MM.1S (cell line): ENCODE results near the gene RUNDC3A.

Source experiments
- DNase-seq: peaks from one replicate; pipeline ENCODE4 v3.0.0-alpha.2; 2015
- H2AFZ ChIP-seq: fragments of 300-600 bp; sonication (generic); 2 replicates; pipeline ENCODE4 v1.6.0; 2016; ENCODE audit warnings: antibody characterized with exemption, low read length
- H3F3A ChIP-seq: fragments of 300-600 bp; sonication (generic); 2 replicates; pipeline ENCODE4 v1.6.1; 2016; ENCODE audit warnings: mild to moderate bottlenecking, antibody characterized with exemption, low read length, moderate library complexity, mixed read lengths; ENCODE audit not compliant: insufficient read depth
- H3K27ac ChIP-seq: fragments of 300-600 bp; sonication (generic); 2 replicates; pipeline ENCODE4 v1.5.1; 2016; ENCODE audit warnings: mild to moderate bottlenecking, low read length
- H3K27me3 ChIP-seq: fragments of 300-600 bp; sonication (generic); replicated peaks from 2 replicates; pipeline ENCODE4 v1.6.0; 2016; ENCODE audit warnings: low read length; ENCODE audit not compliant: insufficient read depth
- H3K36me3 ChIP-seq: fragments of 300-600 bp; sonication (generic); replicated peaks from 2 replicates; pipeline ENCODE4 v1.6.1; 2016; ENCODE audit warnings: mild to moderate bottlenecking, low read length, mixed read lengths; ENCODE audit not compliant: insufficient read depth
- H3K4me1 ChIP-seq: fragments of 300-600 bp; sonication (generic); 2 replicates; pipeline ENCODE4 v1.6.1; 2016; ENCODE audit warnings: low read length, mixed read lengths
- H3K4me2 ChIP-seq: fragments of 300-600 bp; sonication (generic); 2 replicates; pipeline ENCODE4 v1.6.0; 2016; ENCODE audit warnings: low read depth, low read length
- H3K4me3 ChIP-seq: fragments of 300-600 bp; sonication (generic); 2 replicates; pipeline ENCODE4 v1.5.1; 2016; ENCODE audit warnings: low read length, mixed read lengths
- H3K79me2 ChIP-seq: fragments of 300-600 bp; sonication (generic); 2 replicates; pipeline ENCODE4 v1.6.1; 2016; ENCODE audit warnings: mixed run types, low read length, mixed read lengths
- H3K9ac ChIP-seq: fragments of 300-600 bp; sonication (generic); 2 replicates; pipeline ENCODE4 v1.6.1; 2016; ENCODE audit warnings: low read length, mixed read lengths
- H3K9me2 ChIP-seq: fragments of 300-600 bp; sonication (generic); replicated peaks from 2 replicates; pipeline ENCODE4 v1.6.1; 2016; ENCODE audit warnings: mild to moderate bottlenecking, low read length, mixed read lengths; ENCODE audit not compliant: insufficient read depth
- H3K9me3 ChIP-seq: fragments of 300-600 bp; sonication (generic); replicated peaks from 2 replicates; pipeline ENCODE4 v1.6.1; 2016; ENCODE audit warnings: mild to moderate bottlenecking, low read length, mixed read lengths; ENCODE audit not compliant: insufficient read depth
- H4K20me1 ChIP-seq: fragments of 300-600 bp; sonication (generic); 2 replicates; pipeline ENCODE4 v1.6.1; 2016; ENCODE audit warnings: mild to moderate bottlenecking, low read length, moderate library complexity, mixed read lengths; ENCODE audit not compliant: insufficient read depth
- CTCF ChIP-seq: fragments of 300-600 bp; sonication (generic); IDR thresholded peaks from 2 replicates; pipeline ENCODE4 v1.5.1; 2016; ENCODE audit warnings: antibody characterized with exemption, low read length, mixed read lengths
- EZH2 ChIP-seq: fragments of 300-600 bp; sonication (generic); optimal IDR thresholded peaks from 2 replicates; pipeline ENCODE3; 2017; ENCODE audit warnings: low read depth, mild to moderate bottlenecking, antibody characterized with exemption, low read length, mixed read lengths
- EZH2phosphoT487 ChIP-seq: fragments of 300-600 bp; sonication (generic); IDR thresholded peaks from 2 replicates; pipeline ENCODE4 v1.6.1; 2018; ENCODE audit warnings: antibody characterized with exemption, low read length

Gene RUNDC3A

DNA sequence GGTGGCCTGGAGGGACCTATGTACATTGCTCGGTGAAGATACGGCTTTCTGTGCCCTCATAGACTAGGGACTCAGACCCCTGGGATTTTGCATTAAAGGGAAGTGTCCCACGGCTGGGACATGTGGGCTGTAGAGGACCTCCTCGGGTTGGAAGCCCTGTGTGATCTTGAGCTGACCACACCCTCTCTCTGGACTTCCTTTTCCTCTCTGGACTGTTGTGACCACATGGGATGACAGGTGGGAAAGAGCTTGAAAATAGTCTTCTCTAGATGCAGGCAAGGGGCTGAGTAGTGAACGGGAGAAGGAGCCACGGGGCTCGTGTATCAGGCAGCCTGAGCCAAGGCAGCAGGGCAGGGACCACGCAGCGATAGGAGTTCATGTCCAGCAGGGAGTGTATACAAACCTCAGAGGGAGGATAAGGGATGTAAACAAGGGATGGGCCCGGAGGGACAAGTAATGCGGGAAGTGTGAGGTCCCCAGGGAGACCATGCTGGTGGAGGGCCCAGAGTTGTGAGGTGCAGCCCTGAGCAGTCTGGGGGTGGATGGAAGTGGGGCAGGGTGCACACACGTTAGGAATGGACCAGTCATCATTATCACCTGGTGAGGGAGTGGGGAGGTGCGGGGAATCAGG lies 36.0 kb upstream of the RUNDC3A start:
- no peaks in the 10 kb centered on the region for H3K27me3 ChIP-seq
- H4K20me1 ChIP-seq, result no peaks in the 10 kb centered on the region
- no peak overlapping the region for H3K27ac ChIP-seq
- H3F3A ChIP-seq, result no peaks in the 10 kb centered on the region
- H3K9me2 ChIP-seq, result no peaks in the 10 kb centered on the region
- no peak for TF ChIP-seq EZH2phosphoT487
- no peak for TF ChIP-seq CTCF
- no peak for TF ChIP-seq EZH2
- no peaks in the 10 kb centered on the region for H3K9me3 ChIP-seq
- H3K4me3 ChIP-seq, result no peak overlapping the region
- DNase-seq, result no peak
- no peak overlapping the region for H3K4me2 ChIP-seq
- no peaks in the 10 kb centered on the region for H3K79me2 ChIP-seq
- H3K9ac ChIP-seq, result no peak overlapping the region
- no peaks in the 10 kb centered on the region for H3K36me3 ChIP-seq
- no peak overlapping the region for H2AFZ ChIP-seq
- no peaks in the 10 kb centered on the region for H3K4me1 ChIP-seq

DNA sequence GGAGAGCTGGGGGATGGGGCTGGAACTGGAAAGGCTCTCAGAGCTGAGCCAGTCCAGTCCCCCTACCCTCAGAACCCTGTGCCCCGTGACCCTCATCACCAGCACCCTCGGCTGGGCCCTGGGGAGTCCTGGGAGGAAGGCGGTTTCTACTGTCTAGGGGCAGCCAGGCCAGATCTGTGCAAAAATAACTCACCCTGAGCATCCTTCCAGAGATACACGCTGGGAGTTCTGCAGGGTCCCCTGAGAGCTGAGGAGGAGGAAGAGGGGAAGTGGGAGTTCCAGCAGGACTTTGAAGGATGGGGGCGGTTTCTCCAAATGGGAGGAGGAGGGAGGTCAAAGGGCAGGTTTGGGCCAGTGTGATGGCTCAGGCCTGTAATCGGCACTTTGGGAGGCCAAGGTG lies 35.4 kb upstream of the RUNDC3A start:
- Histone ChIP-seq H3K4me1 (no peaks in the 10 kb centered on the region), H3K4me3 (no peak overlapping the region), H3K79me2 (no peaks in the 10 kb centered on the region), H4K20me1 (no peaks in the 10 kb centered on the region), H3K27me3 (no peaks in the 10 kb centered on the region), H3K9ac (no peak overlapping the region), H3K27ac (no peak overlapping the region), H3K9me2 (no peaks in the 10 kb centered on the region), H3K9me3 (no peaks in the 10 kb centered on the region), H3K36me3 (no peaks in the 10 kb centered on the region), H3K4me2 (no peak overlapping the region), H2AFZ (no peak overlapping the region), H3F3A (no peaks in the 10 kb centered on the region)
- DNase-seq, result no peak
- no peak for TF ChIP-seq EZH2phosphoT487

DNA sequence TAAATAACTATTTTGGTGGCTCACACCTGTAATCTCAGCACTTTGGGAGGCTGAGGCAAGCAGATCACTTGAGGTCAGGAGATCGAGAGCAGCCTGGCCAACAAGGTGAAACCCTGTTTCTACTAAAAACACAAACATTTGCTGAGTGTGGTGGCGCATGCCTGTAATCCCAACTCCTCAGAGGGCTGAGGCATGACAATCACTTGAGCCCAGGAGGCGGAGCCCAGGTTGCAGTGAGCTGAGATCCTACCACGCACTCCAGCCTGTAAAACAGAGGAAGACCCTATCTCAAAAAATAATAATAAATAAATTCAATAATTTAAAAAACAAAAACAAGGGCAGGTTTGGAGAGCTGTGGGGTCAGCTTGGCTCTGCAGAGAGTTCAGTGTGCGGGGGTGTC lies 34.8 kb upstream of the RUNDC3A start:
- no peaks in the 10 kb centered on the region for H3K79me2 ChIP-seq
- no peak for TF ChIP-seq CTCF
- TF ChIP-seq EZH2, result no peak
- no peak for TF ChIP-seq EZH2phosphoT487
- no peaks in the 10 kb centered on the region for H3F3A ChIP-seq
- no peaks in the 10 kb centered on the region for H4K20me1 ChIP-seq
- H2AFZ ChIP-seq, result no peak overlapping the region
- DNase-seq, result no peak
- no peaks in the 10 kb centered on the region for H3K9me3 ChIP-seq
- no peak overlapping the region for H3K4me2 ChIP-seq
- H3K27me3 ChIP-seq, result no peaks in the 10 kb centered on the region
- H3K4me3 ChIP-seq, result no peak overlapping the region
- no peaks in the 10 kb centered on the region for H3K9me2 ChIP-seq
- no peaks in the 10 kb centered on the region for H3K4me1 ChIP-seq
- no peaks in the 10 kb centered on the region for H3K36me3 ChIP-seq
- H3K27ac ChIP-seq, result no peak overlapping the region
- no peak overlapping the region for H3K9ac ChIP-seq

- H3K4me1 ChIP-seq, result peaks cover 14% of the 10 kb centered on the region
- no peak for DNase-seq
- no peak overlapping the region for H3K9ac ChIP-seq
- no peaks in the 10 kb centered on the region for H3K9me2 ChIP-seq
- peaks cover 3% of the 10 kb centered on the region; the same call in 1 of the 2 replicates for H3F3A ChIP-seq
- no peak overlapping the region for H2AFZ ChIP-seq
- no peaks in the 10 kb centered on the region for H3K36me3 ChIP-seq
- no peaks in the 10 kb centered on the region for H3K79me2 ChIP-seq
- H3K9me3 ChIP-seq, result no peaks in the 10 kb centered on the region
- no peak overlapping the region for H3K4me3 ChIP-seq
- no peak for TF ChIP-seq CTCF
- TF ChIP-seq EZH2phosphoT487, result no peak
- TF ChIP-seq EZH2, result no peak
- H4K20me1 ChIP-seq, result no peaks in the 10 kb centered on the region
- no peaks in the 10 kb centered on the region for H3K27me3 ChIP-seq
- H3K4me2 ChIP-seq, result no peak overlapping the region
- H3K27ac ChIP-seq, result no peak overlapping the region
Measured at GRCh38 chr17:44277976-44278375, 30.4 kb upstream of the RUNDC3A start.
